Type B pancreatic cell (in vitro differentiated cells): ENCODE results near the gene CTRB1. TPM values are rescaled to one million over a fixed set of nuclear protein-coding genes. Genes with fewer than 3 reads are reported as not detected.

Experiments
- DNase-seq: peaks from one replicate; pipeline ENCODE4 v3.0.0; 2021; ENCODE audit warnings: mixed read lengths; ENCODE audit not compliant: unreplicated experiment; ENCODE audit errors: extremely low spot score
- H3K27ac Mint-ChIP-seq: 2 replicates; pipeline ENCODE4 v1.8.0; 2021; ENCODE audit warnings: mild to moderate bottlenecking, mixed read lengths
- H3K27me3 Mint-ChIP-seq: 2 replicates; pipeline ENCODE4 v1.8.0; 2021; ENCODE audit warnings: mixed read lengths
- H3K36me3 Mint-ChIP-seq: 2 replicates; pipeline ENCODE4 v1.8.0; 2021; ENCODE audit warnings: mixed read lengths
- H3K4me1 Mint-ChIP-seq: one replicate; pipeline ENCODE4 v1.8.0; 2021; ENCODE audit warnings: mixed read lengths; ENCODE audit not compliant: unreplicated experiment
- H3K4me3 Mint-ChIP-seq: 2 replicates; pipeline ENCODE4 v1.8.0; 2021; ENCODE audit warnings: mild to moderate bottlenecking, mixed read lengths
- H3K9me3 Mint-ChIP-seq: 2 replicates; pipeline ENCODE4 v1.8.0; 2021; ENCODE audit warnings: mixed read lengths
- total RNA-seq: library from RNA; stranded (reverse); gene quantifications from 2 replicates; pipeline ENCODE4 v1.2.1, GENCODE V29; 2021; ENCODE audit warnings: low replicate concordance
- TF ChIP-seq, protein P1 (sequence below): fragments of 200-600 bp; sonication (generic); conservative IDR thresholded peaks from 2 replicates; pipeline ENCODE4 v1.5.0; 2021; ENCODE audit warnings: antibody characterized with exemption, mild to moderate bottlenecking

CTRB1 gene
- total RNA-seq, 1 donor from 2014 or later: not detected

DNA sequence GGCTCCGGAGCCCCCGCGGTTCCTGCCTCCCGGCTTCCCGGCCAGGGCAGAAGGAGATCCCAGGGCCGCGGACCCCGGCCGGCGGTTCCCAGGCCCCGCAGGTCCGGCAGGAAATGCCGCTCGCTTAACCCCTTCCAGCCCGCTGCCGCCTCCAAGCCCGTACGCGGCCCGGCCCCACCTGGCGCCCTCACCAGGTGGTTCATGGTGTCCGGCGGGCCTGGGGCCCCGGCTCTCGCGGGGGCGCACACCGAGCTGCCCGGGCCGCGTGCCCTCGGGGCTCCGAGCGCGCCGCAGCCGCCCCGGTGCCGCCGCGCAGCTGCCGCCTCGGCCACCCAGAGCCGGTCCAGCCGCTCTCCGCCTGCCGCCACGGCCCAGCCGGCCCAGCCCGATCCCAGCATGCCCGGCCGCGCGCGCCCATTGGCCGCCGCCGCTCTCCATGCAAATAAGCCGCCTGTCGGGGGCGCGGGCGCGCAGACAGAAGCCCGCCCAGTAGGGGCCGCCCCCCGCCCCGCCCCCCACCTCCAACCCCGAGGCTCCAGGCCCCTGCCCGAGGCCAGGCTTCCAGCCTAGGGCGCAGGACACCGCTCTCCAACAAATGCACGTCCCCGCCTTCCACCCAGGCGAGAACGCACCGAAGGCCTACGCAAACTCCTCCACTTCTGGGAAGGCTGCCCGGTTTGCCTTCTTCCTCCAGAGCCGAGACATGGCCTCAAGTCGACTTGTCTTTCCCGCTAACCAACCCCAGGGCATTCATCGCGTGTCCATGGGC is 32.7 kb downstream of the CTRB1 start, which contains the start of gene BCAR1:
Gene BCAR1, minus strand, starts transcription at position 345 of the 769 bp plus-strand sequence. Its CDS starts 142 bp downstream, at position 203.
- peak; percentile 86 for DNase-seq
- H3K4me3 Mint-ChIP-seq: peak within 1 kb of the TSS; percentile 89
- H3K27ac Mint-ChIP-seq: peak within 1 kb of the TSS; percentile 74
- H3K27me3 Mint-ChIP-seq: no peaks in the 10 kb centered on the region
- no peaks in the 10 kb centered on the region for H3K36me3 Mint-ChIP-seq
- H3K4me1 Mint-ChIP-seq: peaks cover 29% of the 10 kb centered on the region
- H3K9me3 Mint-ChIP-seq: no peaks in the 10 kb centered on the region
- TF ChIP-seq, protein P1, sequence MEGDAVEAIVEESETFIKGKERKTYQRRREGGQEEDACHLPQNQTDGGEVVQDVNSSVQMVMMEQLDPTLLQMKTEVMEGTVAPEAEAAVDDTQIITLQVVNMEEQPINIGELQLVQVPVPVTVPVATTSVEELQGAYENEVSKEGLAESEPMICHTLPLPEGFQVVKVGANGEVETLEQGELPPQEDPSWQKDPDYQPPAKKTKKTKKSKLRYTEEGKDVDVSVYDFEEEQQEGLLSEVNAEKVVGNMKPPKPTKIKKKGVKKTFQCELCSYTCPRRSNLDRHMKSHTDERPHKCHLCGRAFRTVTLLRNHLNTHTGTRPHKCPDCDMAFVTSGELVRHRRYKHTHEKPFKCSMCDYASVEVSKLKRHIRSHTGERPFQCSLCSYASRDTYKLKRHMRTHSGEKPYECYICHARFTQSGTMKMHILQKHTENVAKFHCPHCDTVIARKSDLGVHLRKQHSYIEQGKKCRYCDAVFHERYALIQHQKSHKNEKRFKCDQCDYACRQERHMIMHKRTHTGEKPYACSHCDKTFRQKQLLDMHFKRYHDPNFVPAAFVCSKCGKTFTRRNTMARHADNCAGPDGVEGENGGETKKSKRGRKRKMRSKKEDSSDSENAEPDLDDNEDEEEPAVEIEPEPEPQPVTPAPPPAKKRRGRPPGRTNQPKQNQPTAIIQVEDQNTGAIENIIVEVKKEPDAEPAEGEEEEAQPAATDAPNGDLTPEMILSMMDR: peak; percentile 34

DNA sequence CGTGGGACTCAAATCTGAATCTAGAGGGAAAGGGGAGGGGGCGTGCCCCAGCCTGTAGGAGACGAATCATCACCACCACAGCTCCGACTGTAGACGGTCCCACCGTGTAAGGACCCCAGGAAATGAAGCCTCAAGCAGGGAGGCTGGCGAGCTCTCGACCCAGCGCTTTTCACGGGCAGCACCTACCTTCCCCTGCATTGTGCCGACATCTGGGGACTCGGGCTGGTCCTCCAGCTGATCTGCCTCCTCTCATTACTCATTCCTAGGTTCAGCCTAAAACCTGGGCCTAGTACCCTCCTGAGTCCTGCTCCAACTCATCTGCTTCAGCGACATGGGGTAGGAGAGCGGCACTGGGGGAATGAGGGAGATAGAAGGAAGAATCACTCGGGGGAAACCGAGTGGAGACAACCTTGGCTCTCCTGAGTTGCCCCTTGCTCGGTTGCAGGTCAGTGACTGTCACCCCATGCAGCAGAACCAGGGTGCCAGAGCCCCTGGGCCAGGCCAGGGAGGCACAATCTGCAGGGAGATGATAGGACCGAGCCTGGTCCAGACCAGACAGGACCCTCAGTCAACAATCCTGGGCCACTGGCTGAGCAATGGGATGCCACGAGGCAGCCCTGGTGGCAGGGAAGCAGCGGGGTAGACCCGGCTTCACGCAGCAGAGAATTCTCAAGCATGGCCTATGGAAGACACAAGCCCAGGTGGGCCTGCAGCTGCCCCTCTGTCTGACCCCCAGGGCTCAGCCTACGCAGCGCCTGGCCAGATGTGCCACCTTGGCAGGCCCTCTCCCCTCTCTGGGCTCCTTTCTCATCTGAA is 33.5 kb downstream of the CTRB1 start:
- Mint-ChIP-seq H3K4me1 (peaks cover 27% of the 10 kb centered on the region), H3K36me3 (no peaks in the 10 kb centered on the region), H3K27ac (peak overlapping the region; percentile 74), H3K27me3 (no peaks in the 10 kb centered on the region), H3K4me3 (peak overlapping the region; percentile 86), H3K9me3 (no peaks in the 10 kb centered on the region)
- no peak for DNase-seq
- TF ChIP-seq, protein P1: no peak

DNA sequence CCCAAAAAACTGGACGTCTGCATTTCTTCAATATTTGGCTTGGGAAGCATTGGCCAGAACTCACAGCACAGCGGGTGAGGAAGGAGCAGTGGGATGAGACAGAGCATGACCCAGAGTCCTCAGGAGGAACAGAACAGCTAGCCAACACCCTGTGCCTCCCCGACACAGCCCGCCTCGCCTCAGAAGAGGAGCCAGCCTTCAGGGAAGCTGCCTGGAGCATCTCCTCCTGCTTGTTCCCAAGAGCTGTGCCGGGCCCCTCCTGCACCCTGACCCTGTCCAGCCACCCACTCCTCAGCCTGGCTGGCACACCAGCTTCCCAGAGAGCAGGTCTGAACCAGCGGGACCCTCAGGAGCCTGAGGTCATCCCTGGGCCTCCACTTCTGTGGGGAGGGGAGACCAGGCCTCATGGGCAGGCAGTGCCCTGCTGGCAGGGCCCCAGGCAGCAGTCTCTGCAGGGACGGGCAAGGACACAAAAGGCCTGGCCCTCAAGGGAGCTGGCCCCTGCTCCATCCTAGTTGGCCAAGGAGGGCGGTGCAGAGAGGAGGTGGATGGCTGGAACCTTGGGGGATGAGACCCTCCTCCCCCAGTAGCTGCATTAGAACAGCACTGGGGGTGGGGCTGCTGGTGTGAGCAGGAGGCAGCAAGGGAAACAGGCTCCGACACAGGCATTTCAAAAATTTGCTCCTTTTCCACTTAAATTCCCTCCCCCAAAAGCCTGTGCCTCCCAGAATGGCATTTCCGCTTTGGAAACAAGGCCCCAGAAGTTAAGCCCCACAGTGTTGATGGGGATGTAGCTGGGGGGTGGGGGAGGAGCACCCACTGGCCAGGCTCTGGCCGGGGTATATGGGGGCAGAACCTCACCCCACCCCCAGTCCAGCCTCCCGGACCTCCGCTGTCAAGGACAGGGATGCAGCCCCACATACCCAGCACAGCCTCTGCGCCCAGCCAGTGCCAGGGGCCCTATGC is 34.4 kb downstream of the CTRB1 start:
- no peaks in the 10 kb centered on the region for H3K27me3 Mint-ChIP-seq
- TF ChIP-seq, protein P1: no peak
- H3K27ac Mint-ChIP-seq: peak overlapping the region; percentile 39
- peaks cover 26% of the 10 kb centered on the region for H3K4me1 Mint-ChIP-seq
- no peak for DNase-seq
- no peaks in the 10 kb centered on the region for H3K36me3 Mint-ChIP-seq
- H3K4me3 Mint-ChIP-seq: peak overlapping the region; percentile 36
- H3K9me3 Mint-ChIP-seq: no peaks in the 10 kb centered on the region

DNA sequence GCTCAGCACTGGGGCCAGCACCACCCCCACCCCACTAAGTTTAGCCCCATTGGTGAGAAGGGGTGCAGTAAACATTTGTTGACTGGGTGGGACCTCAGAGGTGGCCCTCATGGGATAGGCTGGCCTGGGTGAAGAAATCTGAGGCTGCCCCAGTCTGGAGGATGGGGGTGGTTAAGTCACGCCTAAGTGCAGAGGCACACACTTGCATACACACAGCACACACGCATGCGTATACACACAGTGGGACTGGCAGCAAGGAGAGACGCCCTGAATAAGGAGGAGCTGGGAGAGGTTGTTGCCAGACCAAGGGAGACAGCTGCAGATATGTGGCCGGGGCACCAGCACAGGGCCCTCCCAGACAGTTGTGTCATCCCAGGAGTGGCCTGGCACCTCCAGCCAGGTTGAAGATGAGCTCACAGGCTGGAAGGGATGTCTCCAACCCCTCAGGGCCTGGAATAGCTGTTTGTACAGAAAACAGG is 35.6 kb downstream of the CTRB1 start:
- Mint-ChIP-seq H3K36me3 (no peaks in the 10 kb centered on the region), H3K4me1 (peaks cover 25% of the 10 kb centered on the region), H3K4me3 (peak overlapping the region; percentile 51), H3K27ac (peak overlapping the region; percentile 78), H3K9me3 (no peaks in the 10 kb centered on the region), H3K27me3 (no peaks in the 10 kb centered on the region)
- DNase-seq: no peak
- TF ChIP-seq, protein P1: no peak

DNA sequence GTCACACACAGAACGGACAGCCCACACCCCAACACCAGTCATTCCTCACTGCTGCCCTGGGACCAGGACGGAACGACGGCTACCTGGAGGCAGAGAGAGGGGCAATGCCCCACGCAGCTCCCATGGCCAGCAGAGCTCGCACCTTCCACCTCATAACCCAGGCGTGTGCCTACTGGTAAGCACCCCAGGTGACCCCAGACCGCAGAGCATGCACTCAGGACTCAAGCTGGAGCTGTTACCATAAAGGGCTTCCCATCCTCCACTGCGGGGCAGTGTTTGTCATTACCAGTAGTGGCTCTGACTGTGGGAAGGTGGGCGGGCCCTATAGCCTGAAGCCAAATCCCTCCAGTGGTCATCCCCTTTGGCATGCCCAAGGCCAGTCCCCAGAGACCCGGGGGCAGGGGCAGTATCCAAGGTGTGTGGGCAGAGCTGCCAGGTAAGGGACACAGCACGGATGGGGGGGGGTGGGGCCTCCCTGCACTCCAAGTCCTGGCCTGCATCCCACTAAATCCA is 37.3 kb downstream of the CTRB1 start:
- Mint-ChIP-seq H3K4me1 (peaks cover 31% of the 10 kb centered on the region), H3K4me3 (no peak overlapping the region), H3K36me3 (no peaks in the 10 kb centered on the region), H3K27me3 (no peaks in the 10 kb centered on the region), H3K27ac (peak overlapping the region; percentile 26), H3K9me3 (no peaks in the 10 kb centered on the region)
- DNase-seq: no peak
- TF ChIP-seq, protein P1: no peak
